Ectodermal cell (in vitro differentiated cells): ENCODE data around the gene CDADC1.

Experiments
- H3K27ac ChIP-seq: 2 replicates; pipeline ENCODE4 v1.7.0; 2013; ENCODE audit warnings: mild to moderate bottlenecking, low read depth, low read length; ENCODE audit not compliant: insufficient read depth, poor library complexity, severe bottlenecking
- H3K27me3 ChIP-seq: 2 replicates; pipeline ENCODE4 v1.7.0; 2013; ENCODE audit warnings: mild to moderate bottlenecking, low read length; ENCODE audit not compliant: insufficient read depth, control insufficient read depth, poor library complexity, severe bottlenecking
- H3K36me3 ChIP-seq: one replicate; pipeline ENCODE4 v1.7.0; 2013; ENCODE audit warnings: low read length; ENCODE audit not compliant: control insufficient read depth, insufficient read depth
- H3K4me1 ChIP-seq: one replicate; pipeline ENCODE4 v1.7.0; 2013; ENCODE audit warnings: low read length; ENCODE audit not compliant: control insufficient read depth, insufficient read depth
- H3K4me3 ChIP-seq: 2 replicates; pipeline ENCODE4 v1.7.0; 2013; ENCODE audit warnings: low read depth, low read length, control low read depth; ENCODE audit not compliant: insufficient read depth
- H3K9me3 ChIP-seq: 2 replicates; pipeline ENCODE4 v1.7.0; 2013; ENCODE audit warnings: mild to moderate bottlenecking, low read length, moderate library complexity; ENCODE audit not compliant: control insufficient read depth
- WGBS, 2 experiments: methylation state at CpG; one replicate each; pipeline ENCODE4 v1.1.7; 2013; ENCODE audit warnings: missing lambda C conversion rate in 2 of 2; 5-methylcytosine and 5-hydroxymethylcytosine counted together

CDADC1 gene

DNA sequence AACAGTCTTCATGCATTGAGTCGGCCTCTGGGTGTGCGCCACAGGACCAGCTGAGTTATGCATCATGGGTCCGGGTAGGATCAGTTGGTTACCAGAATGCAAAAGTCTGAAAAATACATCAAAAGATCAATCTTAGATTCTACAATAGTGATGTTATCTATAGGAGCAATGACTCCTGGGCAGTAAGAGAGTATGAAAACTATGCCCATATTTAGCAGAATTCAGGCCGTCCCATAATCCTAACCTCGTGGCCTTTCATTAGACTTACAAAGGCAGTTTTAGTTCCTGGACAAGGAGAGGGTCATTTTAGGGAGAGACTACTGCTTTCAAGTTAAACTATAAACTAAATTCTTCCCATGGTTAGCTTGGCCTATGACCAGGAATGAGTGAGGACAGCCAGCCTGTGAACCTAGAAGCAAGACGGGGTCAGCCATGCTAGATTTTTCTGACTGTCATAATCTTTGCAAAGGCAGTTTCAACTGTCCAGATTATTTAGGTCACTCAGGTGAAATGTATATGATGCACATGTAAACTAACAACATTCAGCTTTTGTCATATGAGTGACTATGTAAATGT lies 11.8 kb upstream of the CDADC1 start:
- H3K27me3 ChIP-seq: no peaks in the 10 kb centered on the region
- no peaks in the 10 kb centered on the region for H3K4me1 ChIP-seq
- H3K9me3 ChIP-seq: no peaks in the 10 kb centered on the region
- H3K27ac ChIP-seq: no peak overlapping the region
- 90 to 94% methylated on average over 6 of the region's 6 CpGs for WGBS, 2 experiments
- no peak overlapping the region for H3K4me3 ChIP-seq
- H3K36me3 ChIP-seq: no peaks in the 10 kb centered on the region

DNA sequence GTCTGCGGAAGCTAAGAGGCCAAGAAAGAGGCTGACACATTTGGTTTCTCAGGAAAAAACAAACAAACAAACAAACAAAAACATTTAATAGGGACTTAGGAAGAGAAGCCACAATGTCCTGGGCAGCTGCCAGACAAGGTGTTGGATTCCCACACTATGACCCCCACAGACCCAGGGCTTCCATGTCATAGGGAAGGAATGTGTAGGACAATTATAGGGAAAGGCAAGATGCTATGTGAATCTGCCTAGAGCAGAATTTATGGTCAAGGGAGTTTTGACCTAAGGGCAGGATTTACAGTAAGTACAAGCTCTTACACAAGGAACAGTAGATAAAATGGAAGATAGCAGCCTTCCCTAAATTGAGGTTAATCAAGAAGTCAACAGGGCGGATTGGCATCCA lies 9.1 kb upstream of the CDADC1 start:
- no peaks in the 10 kb centered on the region for H3K36me3 ChIP-seq
- no peaks in the 10 kb centered on the region for H3K4me1 ChIP-seq
- H3K4me3 ChIP-seq: no peak overlapping the region
- H3K27ac ChIP-seq: no peak overlapping the region
- no peaks in the 10 kb centered on the region for H3K27me3 ChIP-seq
- 95 to 96% methylated on average over 2 of the region's 2 CpGs for WGBS, 2 experiments
- no peaks in the 10 kb centered on the region for H3K9me3 ChIP-seq

DNA sequence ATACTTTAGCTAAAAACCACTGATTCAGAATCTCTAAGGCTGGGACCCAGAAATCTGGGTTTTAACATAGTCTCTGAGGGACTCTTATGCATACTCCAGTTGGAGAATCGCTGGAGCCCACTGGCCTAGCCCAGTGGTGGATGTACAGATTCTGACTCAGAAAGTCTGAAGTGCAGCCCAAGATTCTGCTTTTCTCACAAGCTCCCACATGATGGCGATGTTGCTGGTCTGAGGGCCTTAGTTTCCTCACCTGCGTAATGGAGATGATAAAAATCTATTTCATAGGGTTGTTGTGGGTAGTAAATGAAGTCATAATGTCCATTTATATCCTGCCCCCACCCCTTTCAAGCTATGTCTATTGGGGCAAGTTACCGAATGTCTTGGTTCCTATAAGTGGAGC lies 7.7 kb upstream of the CDADC1 start:
- no peaks in the 10 kb centered on the region for H3K9me3 ChIP-seq
- WGBS, 2 experiments: 38 to 52% methylated on average over 1 to 4 of the region's 4 CpGs
- H3K27ac ChIP-seq: no peak overlapping the region
- no peaks in the 10 kb centered on the region for H3K36me3 ChIP-seq
- H3K27me3 ChIP-seq: peaks cover 6% of the 10 kb centered on the region
- no peaks in the 10 kb centered on the region for H3K4me1 ChIP-seq
- no peak overlapping the region for H3K4me3 ChIP-seq

DNA sequence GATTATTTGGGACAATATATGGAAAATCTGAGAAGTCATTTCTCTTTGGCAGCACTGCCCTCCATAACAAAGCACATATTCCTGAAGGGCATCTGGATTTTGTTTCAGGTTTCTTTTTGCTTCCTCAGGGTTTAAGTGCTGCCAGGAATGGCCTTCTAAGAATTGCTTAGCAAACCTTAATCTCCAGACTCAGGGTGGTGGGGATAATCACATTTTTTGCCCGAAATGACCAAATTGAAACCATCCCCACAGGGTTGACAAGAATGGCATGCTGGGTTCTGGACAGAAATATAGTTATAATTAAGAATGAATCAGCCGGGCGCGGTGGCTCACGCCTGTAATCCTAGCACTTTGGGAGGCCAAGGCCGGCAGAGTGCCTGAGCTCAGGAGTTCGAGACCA lies 6.4 kb upstream of the CDADC1 start:
- no peak overlapping the region for H3K4me3 ChIP-seq
- 94 to 96% methylated on average over 7 of the region's 7 CpGs for WGBS, 2 experiments
- no peaks in the 10 kb centered on the region for H3K36me3 ChIP-seq
- H3K4me1 ChIP-seq: no peaks in the 10 kb centered on the region
- peaks cover 6% of the 10 kb centered on the region for H3K27me3 ChIP-seq
- no peak overlapping the region for H3K27ac ChIP-seq
- H3K9me3 ChIP-seq: no peaks in the 10 kb centered on the region

DNA sequence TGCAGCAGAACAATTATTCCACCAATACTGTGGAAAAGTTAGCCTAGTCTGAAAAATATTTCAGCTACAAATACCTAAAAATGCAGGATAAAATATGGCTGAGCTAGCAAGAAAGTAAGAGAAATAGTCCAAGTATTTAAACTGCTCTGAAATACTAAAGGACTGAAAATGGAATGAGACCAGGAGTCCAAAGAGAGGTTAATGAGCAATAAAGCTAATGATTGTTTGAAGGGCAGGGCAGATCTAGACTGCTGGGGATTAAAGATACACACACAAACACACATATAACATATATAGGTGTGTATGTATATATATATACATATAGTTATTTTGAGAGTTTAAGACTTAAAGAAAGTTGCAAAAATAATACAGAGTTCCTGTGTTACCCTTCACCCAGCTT lies 2.6 kb upstream of the CDADC1 start:
- Histone ChIP-seq H3K4me3 (no peak overlapping the region), H3K27ac (no peak overlapping the region), H3K9me3 (no peaks in the 10 kb centered on the region), H3K4me1 (no peaks in the 10 kb centered on the region), H3K36me3 (no peaks in the 10 kb centered on the region), H3K27me3 (peaks cover 6% of the 10 kb centered on the region)

DNA sequence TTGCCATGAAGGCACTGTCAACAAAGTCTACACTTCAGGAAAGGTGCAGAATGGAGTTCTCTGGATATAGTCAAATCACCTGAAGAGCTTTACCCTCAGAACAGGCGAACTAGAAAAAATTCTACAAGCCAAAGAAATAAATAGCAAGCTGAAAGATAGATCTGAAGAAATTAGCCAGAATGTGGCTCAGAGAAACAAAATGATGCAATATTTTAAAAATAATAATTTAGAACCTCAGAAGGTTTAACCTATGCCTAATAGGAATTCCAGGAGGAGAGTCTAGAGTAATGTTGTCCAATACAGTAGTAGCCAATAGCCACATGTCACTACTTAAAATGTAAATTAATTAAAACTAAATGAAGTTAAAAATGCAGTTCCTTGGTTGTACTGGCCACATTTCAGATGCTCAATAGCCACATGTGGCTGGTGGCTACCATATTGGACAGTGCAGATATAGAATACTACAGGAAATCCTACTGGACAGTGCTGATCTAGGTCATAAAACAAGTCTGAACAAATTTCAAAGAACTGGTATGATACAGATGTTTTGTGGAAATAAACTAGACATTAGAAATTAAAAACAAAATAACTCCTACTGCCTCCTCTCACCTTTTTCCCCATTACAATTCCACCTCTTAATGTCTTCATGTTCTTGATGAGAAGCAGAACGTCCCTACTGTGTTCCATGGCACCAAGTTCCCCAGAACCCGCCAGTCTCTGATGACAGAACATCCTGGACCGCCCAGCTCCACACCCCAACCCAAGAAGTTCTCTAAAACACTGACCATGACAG lies 679 bp upstream of the CDADC1 start:
- Histone ChIP-seq H3K4me1 (no peaks in the 10 kb centered on the region), H3K27ac (no peak overlapping the region), H3K4me3 (peak overlapping the region; percentile 75), H3K9me3 (no peaks in the 10 kb centered on the region), H3K36me3 (no peaks in the 10 kb centered on the region), H3K27me3 (peaks cover 6% of the 10 kb centered on the region)
- 27% methylated on average over 4 of the region's 4 CpGs for WGBS, 2 experiments

DNA sequence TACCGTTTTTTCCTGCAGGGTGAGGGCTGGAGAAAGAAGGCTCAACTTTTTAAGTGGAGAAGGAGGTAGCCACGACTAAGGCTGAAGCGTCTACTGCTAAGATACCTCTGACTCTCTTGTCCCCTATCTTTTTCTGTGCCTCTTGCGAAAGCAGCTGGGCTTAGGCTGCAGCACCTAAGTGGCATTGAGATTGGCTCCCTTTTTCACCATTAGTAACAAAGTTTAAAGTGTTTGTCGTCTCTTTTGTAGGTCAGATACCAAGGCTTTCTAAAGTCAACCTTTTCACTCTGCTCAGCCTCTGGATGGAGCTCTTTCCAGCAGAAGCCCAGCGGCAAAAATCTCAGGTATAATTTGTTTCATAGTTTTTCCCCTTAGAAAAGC lies 887 bp downstream of the CDADC1 start:
- H3K36me3 ChIP-seq: no peaks in the 10 kb centered on the region
- no peaks in the 10 kb centered on the region for H3K4me1 ChIP-seq
- H3K4me3 ChIP-seq: peak overlapping the region; percentile 75
- H3K27me3 ChIP-seq: peaks cover 6% of the 10 kb centered on the region
- H3K27ac ChIP-seq: no peak overlapping the region
- no peaks in the 10 kb centered on the region for H3K9me3 ChIP-seq
- WGBS, 2 experiments: 8 to 12% methylated on average over 6 of the region's 6 CpGs

DNA sequence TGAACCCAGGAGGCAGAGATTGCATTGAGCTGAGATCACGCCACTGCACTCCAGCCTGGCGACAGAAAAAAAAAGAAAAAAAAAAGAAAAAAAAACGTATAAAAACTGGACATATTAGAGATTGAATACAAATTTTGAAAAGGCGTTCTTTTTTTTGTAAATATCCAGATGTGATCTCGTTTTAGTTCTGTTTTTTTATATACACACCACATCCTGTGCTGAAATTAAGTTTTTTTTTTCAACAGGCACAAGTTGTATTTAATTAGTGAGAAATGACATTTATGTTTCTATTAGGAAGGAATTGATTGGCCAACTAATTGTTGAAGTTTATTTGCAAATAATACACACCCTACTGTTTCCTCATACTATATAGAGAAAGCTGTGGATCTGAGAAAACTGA lies 3.6 kb downstream of the CDADC1 start:
- Histone ChIP-seq H3K36me3 (no peaks in the 10 kb centered on the region), H3K4me1 (no peaks in the 10 kb centered on the region), H3K27ac (no peak overlapping the region), H3K9me3 (no peaks in the 10 kb centered on the region), H3K27me3 (no peaks in the 10 kb centered on the region), H3K4me3 (no peak overlapping the region)
- 94 to 99% methylated on average over 4 to 5 of the region's 5 CpGs for WGBS, 2 experiments

DNA sequence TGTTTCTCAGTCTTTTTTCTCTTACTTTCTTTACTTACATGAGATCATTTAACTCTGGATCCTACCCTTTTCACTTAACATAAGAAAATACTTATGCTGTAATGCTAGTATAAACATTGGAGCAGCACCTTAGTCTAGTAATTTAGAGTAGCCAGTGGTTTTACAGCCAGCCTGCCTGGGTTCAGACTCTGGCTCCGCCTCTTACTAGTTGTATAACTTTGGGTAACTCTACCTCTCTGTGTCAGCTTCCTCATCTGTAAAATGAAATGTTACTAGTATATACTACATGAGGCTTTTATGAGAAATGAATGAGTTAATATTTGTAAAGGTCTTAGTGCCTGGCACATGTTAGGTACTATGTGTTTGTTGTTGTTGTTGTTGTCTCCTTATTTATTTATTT lies 5.6 kb downstream of the CDADC1 start:
- Histone ChIP-seq H3K27ac (no peak overlapping the region), H3K4me3 (no peak overlapping the region), H3K36me3 (no peaks in the 10 kb centered on the region), H3K27me3 (no peaks in the 10 kb centered on the region), H3K9me3 (no peaks in the 10 kb centered on the region), H3K4me1 (no peaks in the 10 kb centered on the region)
- 100% methylated on average over 1 of the region's 1 CpG for WGBS, 2 experiments

DNA sequence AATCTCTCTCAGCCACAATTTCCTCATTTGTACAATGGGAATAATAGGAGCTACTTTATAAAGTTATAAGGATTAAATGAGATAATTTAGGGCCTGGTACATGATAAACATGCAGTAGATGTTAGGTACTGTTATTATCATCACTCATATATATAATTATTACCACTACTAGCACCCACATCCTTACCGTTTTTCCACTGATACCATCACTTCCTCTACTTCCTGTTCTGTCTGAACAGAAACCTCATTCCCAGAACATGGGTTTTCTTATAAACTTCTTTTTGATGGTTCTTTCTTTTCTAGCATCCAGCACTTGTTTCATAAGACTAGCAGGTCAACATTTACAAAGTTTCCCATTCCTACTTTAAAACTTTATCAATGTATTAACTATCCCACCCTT lies 6.3 kb downstream of the CDADC1 start:
- no peaks in the 10 kb centered on the region for H3K4me1 ChIP-seq
- no peak overlapping the region for H3K27ac ChIP-seq
- no peaks in the 10 kb centered on the region for H3K36me3 ChIP-seq
- no peaks in the 10 kb centered on the region for H3K27me3 ChIP-seq
- no peak overlapping the region for H3K4me3 ChIP-seq
- 85 to 100% methylated on average over 1 of the region's 1 CpG for WGBS, 2 experiments
- H3K9me3 ChIP-seq: no peaks in the 10 kb centered on the region
